Lower leg skin (tissue), 3 donors: Measurements from ENCODE around the gene PLCD3.

Experiments
- POLR2A ChIP-seq, 2 donors: fragments of 450-650 bp; IDR thresholded peaks; one replicate each; pipeline ENCODE4 v1.6.1; 2016 to 2017; ENCODE audit warnings: antibody characterized with exemption in 2 of 2, mild to moderate bottlenecking in 1 of 2, moderate library complexity in 1 of 2
- TF ChIP-seq, protein P1 (sequence below), 3 donors: fragments of 450-650 bp; IDR thresholded peaks; one replicate each; pipeline ENCODE4 v1.5.1; 2016; ENCODE audit warnings: antibody characterized with exemption in 3 of 3, mild to moderate bottlenecking in 3 of 3, moderate library complexity in 2 of 3

- TF ChIP-seq, protein P1, sequence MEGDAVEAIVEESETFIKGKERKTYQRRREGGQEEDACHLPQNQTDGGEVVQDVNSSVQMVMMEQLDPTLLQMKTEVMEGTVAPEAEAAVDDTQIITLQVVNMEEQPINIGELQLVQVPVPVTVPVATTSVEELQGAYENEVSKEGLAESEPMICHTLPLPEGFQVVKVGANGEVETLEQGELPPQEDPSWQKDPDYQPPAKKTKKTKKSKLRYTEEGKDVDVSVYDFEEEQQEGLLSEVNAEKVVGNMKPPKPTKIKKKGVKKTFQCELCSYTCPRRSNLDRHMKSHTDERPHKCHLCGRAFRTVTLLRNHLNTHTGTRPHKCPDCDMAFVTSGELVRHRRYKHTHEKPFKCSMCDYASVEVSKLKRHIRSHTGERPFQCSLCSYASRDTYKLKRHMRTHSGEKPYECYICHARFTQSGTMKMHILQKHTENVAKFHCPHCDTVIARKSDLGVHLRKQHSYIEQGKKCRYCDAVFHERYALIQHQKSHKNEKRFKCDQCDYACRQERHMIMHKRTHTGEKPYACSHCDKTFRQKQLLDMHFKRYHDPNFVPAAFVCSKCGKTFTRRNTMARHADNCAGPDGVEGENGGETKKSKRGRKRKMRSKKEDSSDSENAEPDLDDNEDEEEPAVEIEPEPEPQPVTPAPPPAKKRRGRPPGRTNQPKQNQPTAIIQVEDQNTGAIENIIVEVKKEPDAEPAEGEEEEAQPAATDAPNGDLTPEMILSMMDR (IDR thresholded peaks at IDR 0.05), result peak in 1 of 3 donors; percentile 24
- TF ChIP-seq POLR2A (IDR thresholded peaks at IDR 0.05), result no peak
These were observed 8.2 kb downstream of the PLCD3 start for GRCh38 chr17:45123930-45124796.
